Measurements from ENCODE around the gene CACNA1I.

DNA sequence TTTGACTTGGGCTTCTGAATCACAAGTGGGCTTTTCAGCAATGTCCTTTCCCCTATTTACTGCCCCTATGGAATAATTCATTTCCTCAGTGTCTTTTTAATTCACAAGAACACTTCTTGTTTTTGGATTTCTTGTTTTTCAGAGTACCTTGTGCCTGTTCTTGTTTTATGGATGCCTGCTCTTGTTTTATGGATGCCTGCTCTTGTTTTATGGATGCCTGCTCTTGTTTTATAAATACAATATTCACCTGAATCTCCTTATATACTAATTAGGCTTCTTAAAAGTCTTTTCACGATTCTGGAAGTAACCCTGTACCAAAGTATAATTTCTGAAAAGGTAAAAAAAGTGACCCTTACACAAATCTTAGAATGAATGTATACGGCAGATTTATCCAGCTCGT lies 32.8 kb downstream of the CACNA1I start:
- TF ChIP-seq, protein P1, sequence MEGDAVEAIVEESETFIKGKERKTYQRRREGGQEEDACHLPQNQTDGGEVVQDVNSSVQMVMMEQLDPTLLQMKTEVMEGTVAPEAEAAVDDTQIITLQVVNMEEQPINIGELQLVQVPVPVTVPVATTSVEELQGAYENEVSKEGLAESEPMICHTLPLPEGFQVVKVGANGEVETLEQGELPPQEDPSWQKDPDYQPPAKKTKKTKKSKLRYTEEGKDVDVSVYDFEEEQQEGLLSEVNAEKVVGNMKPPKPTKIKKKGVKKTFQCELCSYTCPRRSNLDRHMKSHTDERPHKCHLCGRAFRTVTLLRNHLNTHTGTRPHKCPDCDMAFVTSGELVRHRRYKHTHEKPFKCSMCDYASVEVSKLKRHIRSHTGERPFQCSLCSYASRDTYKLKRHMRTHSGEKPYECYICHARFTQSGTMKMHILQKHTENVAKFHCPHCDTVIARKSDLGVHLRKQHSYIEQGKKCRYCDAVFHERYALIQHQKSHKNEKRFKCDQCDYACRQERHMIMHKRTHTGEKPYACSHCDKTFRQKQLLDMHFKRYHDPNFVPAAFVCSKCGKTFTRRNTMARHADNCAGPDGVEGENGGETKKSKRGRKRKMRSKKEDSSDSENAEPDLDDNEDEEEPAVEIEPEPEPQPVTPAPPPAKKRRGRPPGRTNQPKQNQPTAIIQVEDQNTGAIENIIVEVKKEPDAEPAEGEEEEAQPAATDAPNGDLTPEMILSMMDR (IDR thresholded peaks at IDR 0.05) = no peak
- no peak for TF ChIP-seq POLR2AphosphoS5 (IDR thresholded peaks at IDR 0.05)
